ENCODE results near the gene NT5DC4. TPM values are rescaled to one million over a fixed set of nuclear protein-coding genes. Genes with fewer than 3 reads are reported as not detected.

NT5DC4 gene
- total RNA-seq, 2 donors from 2014 or later = not detected

GRCh38 chr2:112726487-112727190, 5.8 kb downstream of the NT5DC4 start:
- no peaks in the 10 kb centered on the region for H3K27me3 Mint-ChIP-seq (ENCODE audit: insufficient read depth)

GRCh38 chr2:112727276-112728028, 6.6 kb downstream of the NT5DC4 start:
- 91 to 92% methylated on average over 14 to 19 of the region's 19 CpGs for WGBS, 2 experiments (ENCODE audit: insufficient coverage in 1 of 2, insufficient read length in 1 of 2)
- no peak overlapping the region for H3K4me3 Mint-ChIP-seq
- peaks cover 9% of the 10 kb centered on the region for H3K4me1 ChIP-seq (ENCODE audit: control insufficient read depth, insufficient read depth, low read length)
- no peak overlapping the region for H3K27ac ChIP-seq (ENCODE audit: low read depth, low read length)
- no peaks in the 10 kb centered on the region for H3K9me3 ChIP-seq (ENCODE audit: control insufficient read depth, low read length)
- TF ChIP-seq CTCF (conservative IDR thresholded peaks at IDR 0.05) = no peak
- H3K27me3 ChIP-seq (ENCODE audit: control insufficient read depth, insufficient read depth, low read length, poor library complexity, severe bottlenecking) = no peaks in the 10 kb centered on the region
- no peaks in the 10 kb centered on the region for H3K36me3 ChIP-seq (ENCODE audit: control insufficient read depth, insufficient read depth, low read length)
- H3K4me1 Mint-ChIP-seq = peaks cover 22% of the 10 kb centered on the region
- no peak overlapping the region for H3K9ac ChIP-seq (ENCODE audit: extremely low read depth, low read length, poor library complexity, severe bottlenecking)
- no peak overlapping the region for H3K27ac Mint-ChIP-seq
- DNase-seq = peak; percentile 51
- no peak overlapping the region for H3K4me3 ChIP-seq (ENCODE audit: low read length)
- no peaks in the 10 kb centered on the region for H3K27me3 Mint-ChIP-seq (ENCODE audit: insufficient read depth)
- H3K36me3 Mint-ChIP-seq (ENCODE audit: low read depth) = no peaks in the 10 kb centered on the region
- H3K9me3 Mint-ChIP-seq = no peaks in the 10 kb centered on the region

More at GRCh38 chr2:112726487-112727190, 5.8 kb downstream of the NT5DC4 start:
- H3K9ac ChIP-seq (ENCODE audit: extremely low read depth, low read length, poor library complexity, severe bottlenecking) = no peak overlapping the region
- 23 to 39% methylated on average over 7 to 19 of the region's 19 CpGs for WGBS, 2 experiments (ENCODE audit: insufficient coverage in 1 of 2, insufficient read length in 1 of 2)
- Mint-ChIP-seq H3K9me3 (no peaks in the 10 kb centered on the region), H3K4me3 (no peak overlapping the region), H3K4me1 (peaks cover 21% of the 10 kb centered on the region), H3K27ac (no peak overlapping the region), H3K36me3 (ENCODE audit: low read depth) (no peaks in the 10 kb centered on the region)
- no peak overlapping the region for H3K4me3 ChIP-seq (ENCODE audit: low read length)
- H3K27ac ChIP-seq (ENCODE audit: low read depth, low read length) = no peak overlapping the region
- peaks cover 9% of the 10 kb centered on the region for H3K4me1 ChIP-seq (ENCODE audit: control insufficient read depth, insufficient read depth, low read length)
- no peaks in the 10 kb centered on the region for H3K27me3 ChIP-seq (ENCODE audit: control insufficient read depth, insufficient read depth, low read length, poor library complexity, severe bottlenecking)
- peak; percentile 98 for DNase-seq
- TF ChIP-seq CTCF (conservative IDR thresholded peaks at IDR 0.05) = peak; percentile 98
- H3K36me3 ChIP-seq (ENCODE audit: control insufficient read depth, insufficient read depth, low read length) = no peaks in the 10 kb centered on the region
- H3K9me3 ChIP-seq (ENCODE audit: control insufficient read depth, low read length) = no peaks in the 10 kb centered on the region

GRCh38 chr2:112728029-112728362, 7.2 kb downstream of the NT5DC4 start:
- Histone ChIP-seq H3K9me3 (ENCODE audit: control insufficient read depth, low read length) (no peaks in the 10 kb centered on the region), H3K36me3 (ENCODE audit: control insufficient read depth, insufficient read depth, low read length) (no peaks in the 10 kb centered on the region), H3K9ac (ENCODE audit: extremely low read depth, low read length, poor library complexity, severe bottlenecking) (no peak overlapping the region), H3K27ac (ENCODE audit: low read depth, low read length) (no peak overlapping the region), H3K4me3 (ENCODE audit: low read length) (no peak overlapping the region), H3K4me1 (ENCODE audit: control insufficient read depth, insufficient read depth, low read length) (peaks cover 9% of the 10 kb centered on the region), H3K27me3 (ENCODE audit: control insufficient read depth, insufficient read depth, low read length, poor library complexity, severe bottlenecking) (no peaks in the 10 kb centered on the region)
- no peak overlapping the region for H3K4me3 Mint-ChIP-seq
- DNase-seq = no peak
- H3K36me3 Mint-ChIP-seq (ENCODE audit: low read depth) = no peaks in the 10 kb centered on the region
- no peaks in the 10 kb centered on the region for H3K9me3 Mint-ChIP-seq
- no peaks in the 10 kb centered on the region for H3K27me3 Mint-ChIP-seq (ENCODE audit: insufficient read depth)
- no peak overlapping the region for H3K27ac Mint-ChIP-seq
- TF ChIP-seq CTCF (conservative IDR thresholded peaks at IDR 0.05) = no peak
- 70 to 79% methylated on average over 2 to 4 of the region's 4 CpGs for WGBS, 2 experiments (ENCODE audit: insufficient coverage in 1 of 2, insufficient read length in 1 of 2)
- peaks cover 22% of the 10 kb centered on the region for H3K4me1 Mint-ChIP-seq
